ENCODE data around the gene SCAF11. TPM values are rescaled to one million over a fixed set of nuclear protein-coding genes. Genes with fewer than 3 reads are reported as not detected.

Gene SCAF11
- polyA plus RNA-seq, 1 donor from 2014 or later = 20.4 TPM

GRCh38 chr12:45948546-45948945 is 41.8 kb downstream of the SCAF11 start:
- Histone ChIP-seq H3K27me3 (ENCODE audit: insufficient read depth, low read depth, low read length) (no peaks in the 10 kb centered on the region), H3F3A (ENCODE audit: insufficient read depth, low read length, poor library complexity, severe bottlenecking) (no peaks in the 10 kb centered on the region), H2AFZ (ENCODE audit: low read depth, low read length) (no peak overlapping the region), H3K9me3 (ENCODE audit: low read length) (no peaks in the 10 kb centered on the region), H3K9me2 (ENCODE audit: insufficient read depth, low read length) (no peaks in the 10 kb centered on the region), H3K36me3 (ENCODE audit: insufficient read depth, low read length) (no peaks in the 10 kb centered on the region), H3K4me2 (ENCODE audit: low read length) (no peak overlapping the region), H3K4me3 (ENCODE audit: low read length) (no peak overlapping the region), H3K79me2 (replicated peaks; ENCODE audit: insufficient read depth, low read length) (no peaks in the 10 kb centered on the region), H3K9ac (ENCODE audit: low read length) (no peak overlapping the region), H3K27ac (ENCODE audit: low read length) (no peak overlapping the region), H4K20me1 (ENCODE audit: insufficient read depth) (no peaks in the 10 kb centered on the region)
- TF ChIP-seq SMC3 (conservative IDR thresholded peaks at IDR 0.05; ENCODE audit: poor library complexity) (no peak), CTCF (IDR thresholded peaks at IDR 0.05; ENCODE audit: poor library complexity, severe bottlenecking) (no peak), EP300 (conservative IDR thresholded peaks at IDR 0.05; ENCODE audit: poor library complexity, severe bottlenecking) (no peak), POLR2AphosphoS5 (IDR thresholded peaks at IDR 0.05) (no peak), REST (IDR thresholded peaks at IDR 0.05; ENCODE audit: borderline replicate concordance) (no peak), EZH2 (IDR thresholded peaks at IDR 0.05; ENCODE audit: borderline replicate concordance, insufficient read depth, low read length, poor library complexity, severe bottlenecking) (no peak), RAD21 (conservative IDR thresholded peaks at IDR 0.05) (no peak), MXI1 (conservative IDR thresholded peaks at IDR 0.05; ENCODE audit: poor library complexity, severe bottlenecking) (no peak), TAF1 (IDR thresholded peaks at IDR 0.05; ENCODE audit: low read depth) (no peak)

GRCh38 chr12:45946435-45946834 is 43.9 kb downstream of the SCAF11 start:
- Histone ChIP-seq H3K27me3 (ENCODE audit: insufficient read depth, low read depth, low read length) (no peaks in the 10 kb centered on the region), H3K9me3 (ENCODE audit: low read length) (no peaks in the 10 kb centered on the region), H3K4me2 (ENCODE audit: low read length) (no peak overlapping the region), H3K27ac (ENCODE audit: low read length) (no peak overlapping the region), H3K9ac (ENCODE audit: low read length) (no peak overlapping the region), H4K20me1 (ENCODE audit: insufficient read depth) (no peaks in the 10 kb centered on the region), H3K4me3 (ENCODE audit: low read length) (no peak overlapping the region), H3K36me3 (ENCODE audit: insufficient read depth, low read length) (no peaks in the 10 kb centered on the region), H3K9me2 (ENCODE audit: insufficient read depth, low read length) (no peaks in the 10 kb centered on the region), H2AFZ (ENCODE audit: low read depth, low read length) (no peak overlapping the region), H3F3A (ENCODE audit: insufficient read depth, low read length, poor library complexity, severe bottlenecking) (no peaks in the 10 kb centered on the region), H3K79me2 (replicated peaks; ENCODE audit: insufficient read depth, low read length) (no peaks in the 10 kb centered on the region)
- TF ChIP-seq EZH2 (IDR thresholded peaks at IDR 0.05; ENCODE audit: borderline replicate concordance, insufficient read depth, low read length, poor library complexity, severe bottlenecking) (no peak), SMC3 (conservative IDR thresholded peaks at IDR 0.05; ENCODE audit: poor library complexity) (no peak), CTCF (IDR thresholded peaks at IDR 0.05; ENCODE audit: poor library complexity, severe bottlenecking) (no peak), REST (IDR thresholded peaks at IDR 0.05; ENCODE audit: borderline replicate concordance) (no peak)

Measured in neural cell (in vitro differentiated cells).